Heart left ventricle (tissue), 16 donors: ENCODE results near the gene C22orf31. TPM values are rescaled to one million over a fixed set of nuclear protein-coding genes. Genes with fewer than 3 reads are reported as not detected.

Experiments used
- ATAC-seq, 4 donors: fragments of 200-7000 bp; cut with Tn5 transposase; one replicate each; pipeline ENCODE4 v1.9.1; 2020 to 2022; ENCODE audit warnings: moderate library complexity in 4 of 4, mild to moderate bottlenecking in 3 of 4, moderate number of reproducible peaks in 1 of 4
- DNase-seq, 5 donors: peaks; one replicate each; pipeline ENCODE4 v3.0.0-alpha.2; 2020
- H3K27ac ChIP-seq, 12 donors: fragments of 200-600 bp; sonication (generic) in 4 of 12; one replicate each; pipeline versions ENCODE4 v1.5.0 to v1.8.0; 2016 to 2022; ENCODE audit warnings: mild to moderate bottlenecking in 2 of 12
- H3K27me3 ChIP-seq, 9 donors: fragments of 200-600 bp; sonication (generic) in 2 of 9; one replicate each; pipeline versions ENCODE4 v1.5.1 to v1.8.0; 2016 to 2022; ENCODE audit warnings: mild to moderate bottlenecking in 3 of 9
- H3K36me3 ChIP-seq, 9 donors: fragments of 200-600 bp; sonication (generic) in 2 of 9; one replicate each; pipeline versions ENCODE4 v1.5.0 to v1.8.0; 2018 to 2022; ENCODE audit warnings: mild to moderate bottlenecking in 2 of 9
- H3K4me1 ChIP-seq, 12 donors: fragments of 200-600 bp; sonication (generic) in 4 of 12; one replicate each; pipeline versions ENCODE4 v1.5.0 to v1.8.0; 2016 to 2022; ENCODE audit warnings: mild to moderate bottlenecking in 3 of 12
- H3K4me3 ChIP-seq, 12 donors: fragments of 200-600 bp; sonication (generic) in 4 of 12; one replicate each; pipeline versions ENCODE4 v1.5.0 to v1.8.0; 2017 to 2022; ENCODE audit warnings: mild to moderate bottlenecking in 9 of 12, moderate library complexity in 4 of 12
- H3K9me3 ChIP-seq, 12 donors: fragments of 200-600 bp; sonication (generic) in 4 of 12; one replicate each; pipeline versions ENCODE4 v1.5.0 to v1.8.0; 2016 to 2022; ENCODE audit warnings: mild to moderate bottlenecking in 1 of 12
- CTCF ChIP-seq, 12 donors: fragments of 200-600 bp; sonication (generic) in 4 of 12; IDR thresholded peaks; one replicate each; pipeline versions ENCODE4 v1.5.0 to v1.8.0; 2018 to 2022; ENCODE audit warnings: antibody characterized with exemption in 12 of 12, mild to moderate bottlenecking in 5 of 12
- POLR2A ChIP-seq, 2 donors: fragments of 450-650 bp; IDR thresholded peaks; one replicate each; pipeline ENCODE4 v1.6.1; 2017; ENCODE audit warnings: antibody characterized with exemption in 2 of 2, mild to moderate bottlenecking in 2 of 2, moderate library complexity in 2 of 2
- WGBS, 4 donors: extraction: QIAGEN DNeasy Blood & Tissue Kit in 2 of 4; methylation state at CpG; one replicate each; pipeline versions ENCODE4 v1.1.5 to v1.1.7; 2013 to 2018; 5-methylcytosine and 5-hydroxymethylcytosine counted together
- intact Hi-C, 10 donors: fragments of 100-400 bp; cut with DNase I; formaldehyde crosslinking; loops; one replicate each; pipeline versions ENCODE4 v1.11.1 to v1.14.2; 2022
- polyA plus RNA-seq, 2 donors: library from polyadenylated mRNA; stranded (reverse); fragments of 200-250 nt; gene quantifications; one replicate each; pipeline ENCODE4 v1.2.3, GENCODE V29; 2013
- total RNA-seq, 9 donors: library from RNA; depleted of rRNA in 2 of 9; stranded (reverse); fragments of >200 nt in 2 of 9; fragmentation: NEBNext Ultra II Directional in 3 of 9; extraction: Animal tissue kit (Norgen Biotek cat#: 25700) in 3 of 9; gene quantifications; one replicate each; pipeline versions ENCODE4 v1.1.0 to v1.2.4, GENCODE V29; 2016 to 2023
- donor health status: ischemic (EF 13 %, LVEDD 7.1; RV severe dilation, severe dysfunction).
- donor health status: healthy with polysubstance abuse.
- donor health status: DM: no; HTN: yes; CAD: no.
- donor health status: DM: no; HTN: no; CAD: no.
- donor health status: ischemic (EF 25% LVEDD 6.9; RV normal size, moderate dysfunction).
- donor health status: ischemic (EF 25% LVEDD 5.7; RV mildly dilated, moderate dysfunction).
- donor health status: healthy.
- donor health status: DM: yes; HTN: yes; CAD: no.
- donor health status: ischemic (EF 35%, LVEDD 5.7; RV mildly dilated, moderate dysfunction).
- donor health status: nonischemic (EF 11% LVEDD 7.7; RV severe dilation, severe dysfunction).
- donor health status: DM: yes; HTN: yes; CAD: no.
- donor health status: PGD.
- donor health status: ischemic (EF 29% LVEDD 5.4; RV normal size, mild dysfunction).
- donor health status: nonischemic (EF 23%, LVEDD 6.1; RV moderate dilation, normal function).

Gene C22orf31
- total and polyA plus RNA-seq, 11 donors: 0.40 TPM; not detected in 10

GRCh38 chr22:29053048-29053702 lies 8.5 kb downstream of the C22orf31 start:
- Histone ChIP-seq H3K4me3 (no peak overlapping the region), H3K27me3 (no peaks in the 10 kb centered on the region), H3K27ac (no peak overlapping the region), H3K4me1 (no peaks in the 10 kb centered on the region), H3K36me3 (peaks cover 0 to 29% (median 12%) of the 10 kb centered on the region in 9 donors), H3K9me3 (no peaks in the 10 kb centered on the region)
- no peak for ATAC-seq
- DNase-seq: no peak
- intact Hi-C loops: loop anchor here in 1 of 10 donors (10.0 kb wide), 1 partner anchor 102 kb away; no protein-coding TSS in a partner anchor
- no peak for TF ChIP-seq POLR2A (IDR thresholded peaks at IDR 0.05)
- 92 to 96% (median 94%) methylated on average over 8 of the region's 8 CpGs for WGBS, 4 donors

- Histone ChIP-seq H3K4me1 (no peaks in the 10 kb centered on the region), H3K9me3 (no peaks in the 10 kb centered on the region), H3K27ac (no peak overlapping the region), H3K27me3 (no peaks in the 10 kb centered on the region), H3K4me3 (no peak overlapping the region), H3K36me3 (peaks cover 0 to 45% (median 26%) of the 10 kb centered on the region in 9 donors)
- intact Hi-C loops: loop anchor here in 1 of 10 donors (10.0 kb wide), 1 partner anchor 104 kb away; no protein-coding TSS in a partner anchor
- WGBS, 4 donors: 94 to 95% (median 95%) methylated on average over 15 to 24 of the region's 24 CpGs
- ATAC-seq (no peak), DNase-seq (no peak)
- TF ChIP-seq CTCF (IDR thresholded peaks at IDR 0.05): no peak
Observed at GRCh38 chr22:29050457-29050856, 11.2 kb downstream of the C22orf31 start.

GRCh38 chr22:29049655-29050263 lies 11.9 kb downstream of the C22orf31 start:
- H3K27ac ChIP-seq: no peak overlapping the region
- intact Hi-C loops: loop anchor here in 5 of 10 donors (10.0 kb wide), 4 partner anchors 95 to 445 kb away; no protein-coding TSS in a partner anchor
- H3K27me3 ChIP-seq: no peaks in the 10 kb centered on the region
- DNase-seq: no peak
- 93 to 95% (median 94%) methylated on average over 24 to 38 of the region's 38 CpGs for WGBS, 4 donors
- H3K9me3 ChIP-seq: no peaks in the 10 kb centered on the region
- no peak overlapping the region for H3K4me3 ChIP-seq
- TF ChIP-seq POLR2A (IDR thresholded peaks at IDR 0.05) (no peak), CTCF (IDR thresholded peaks at IDR 0.05) (no peak)
- H3K36me3 ChIP-seq: peaks cover 0 to 47% (median 31%) of the 10 kb centered on the region in 9 donors
- ATAC-seq: no peak
- H3K4me1 ChIP-seq: no peaks in the 10 kb centered on the region

- DNase-seq: no peak
- 92 to 96% (median 94%) methylated on average over 25 to 31 of the region's 31 CpGs for WGBS, 4 donors
- Histone ChIP-seq H3K4me1 (no peaks in the 10 kb centered on the region), H3K27ac (no peak overlapping the region), H3K36me3 (peaks cover 0 to 53% (median 32%) of the 10 kb centered on the region in 9 donors), H3K9me3 (no peaks in the 10 kb centered on the region), H3K27me3 (no peaks in the 10 kb centered on the region), H3K4me3 (no peak overlapping the region)
- intact Hi-C loops: loop anchor here in 5 of 10 donors (10.0 kb wide), 3 partner anchors 96 to 444 kb away; no protein-coding TSS in a partner anchor
- ATAC-seq: no peak
- TF ChIP-seq CTCF (IDR thresholded peaks at IDR 0.05) (no peak), POLR2A (IDR thresholded peaks at IDR 0.05) (no peak)
Observed at GRCh38 chr22:29048822-29049654, 12.6 kb downstream of the C22orf31 start.
